K562 (cell line): Measurements from ENCODE around the gene SDCCAG8. TPM values are rescaled to one million over a fixed set of nuclear protein-coding genes. Genes with fewer than 3 reads are reported as not detected.

Experiments used
- AFF1 ChIP-seq, 2 experiments: fragments of 450-650 bp; IDR thresholded peaks; 2 replicates each; pipeline ENCODE4 v1.6.1; 2018; ENCODE audit warnings: mild to moderate bottlenecking in 2 of 2, low read depth in 1 of 2; ENCODE audit not compliant: partially characterized antibody in 2 of 2
- CC2D1A ChIP-seq: fragments of 450-650 bp; IDR thresholded peaks from 2 replicates; pipeline ENCODE4 v1.6.1; 2017; ENCODE audit warnings: mild to moderate bottlenecking
- EHMT2 ChIP-seq: fragments of 450-650 bp; IDR thresholded peaks from 2 replicates; pipeline ENCODE4 v1.6.1; 2018; ENCODE audit warnings: antibody characterized with exemption
- LEF1 ChIP-seq: fragments of 450-650 bp; IDR thresholded peaks from 2 replicates; pipeline ENCODE4 v1.6.1; 2016; ENCODE audit warnings: mild to moderate bottlenecking
- NBN ChIP-seq: fragments of 450-650 bp; IDR thresholded peaks from 2 replicates; pipeline ENCODE4 v1.6.1; 2016; ENCODE audit warnings: low read depth, mild to moderate bottlenecking
- NEUROD1 ChIP-seq: fragments of 150-350 bp; IDR thresholded peaks from 2 replicates; pipeline ENCODE4 v1.6.1; 2014; ENCODE audit warnings: borderline replicate concordance, low read length, low read depth; ENCODE audit not compliant: partially characterized antibody
- NFATC3 ChIP-seq: fragments of 450-650 bp; IDR thresholded peaks from 2 replicates; pipeline ENCODE4 v1.6.1; 2017; ENCODE audit warnings: mild to moderate bottlenecking
- PHTF2 ChIP-seq: fragments of 250-450 bp; sonication (Bioruptor Pico); IDR thresholded peaks from 2 replicates; pipeline ENCODE4 v1.5.0; 2021; ENCODE audit warnings: mild to moderate bottlenecking
- SIRT6 ChIP-seq: IDR thresholded peaks from one replicate; pipeline ENCODE4 v1.6.1; 2012; ENCODE audit warnings: low read depth, mild to moderate bottlenecking, control low read depth, inconsistent platforms, low read length, moderate library complexity
- SMARCA4 ChIP-seq: fragments of 450-650 bp; IDR thresholded peaks from 2 replicates; pipeline ENCODE4 v1.6.1; 2016
- TEAD4 ChIP-seq, 2 experiments: sonication (generic) in 1 of 2; formaldehyde crosslinking in 1 of 2; IDR thresholded peaks; 2 replicates each; pipeline versions ENCODE4 v1.6.1 to v1.8.0; 2012 to 2022; ENCODE audit warnings: borderline replicate concordance in 1 of 2, inconsistent platforms in 1 of 2, low read length in 1 of 2, mild to moderate bottlenecking in 1 of 2, missing genetic modification reagents in 1 of 2
- ZNF764 ChIP-seq: fragments of 250-450 bp; sonication (Bioruptor Pico); IDR thresholded peaks from 2 replicates; pipeline ENCODE4 v1.4.0; 2020; ENCODE audit warnings: low read depth, mild to moderate bottlenecking, moderate library complexity
- polyA plus RNA-seq, 8 experiments: library from polyadenylated mRNA; depleted of rRNA in 4 of 8; stranded (reverse) in 5 of 8; unstranded in 3 of 8; fragments of >200 nt; fragmentation: Nextera tagmentation in 2 of 8; fragmentation: Illumina TruSeq in 1 of 8; extraction: Ambion mirVana in 2 of 8; extraction: Trizol in 1 of 8; gene quantifications; 2 replicates each; pipeline versions ENCODE4 v1.2.1 to v1.2.3, GENCODE V29; 2011 to 2014; ENCODE audit warnings: inconsistent platforms in 1 of 8, missing spikeins in 1 of 8
- total RNA-seq, 7 experiments: library from RNA; depleted of rRNA in 6 of 7; stranded (reverse); fragments of >200 nt in 6 of 7; fragmentation: Illumina TruSeq in 2 of 7; extraction: Trizol in 2 of 7; gene quantifications; 2 replicates each; pipeline versions ENCODE4 v1.2.1 to v1.2.3, GENCODE V29; 2011 to 2021; ENCODE audit warnings: low replicate concordance in 1 of 7
- TF ChIP-seq, protein P1 (sequence below): fragments of 450-650 bp; IDR thresholded peaks from 2 replicates; pipeline ENCODE4 v1.6.1; 2016; ENCODE audit warnings: mild to moderate bottlenecking
- TF ChIP-seq, protein P2 (sequence below), 2 experiments: fragments of 450-650 bp in 1 of 2; sonication (generic) in 1 of 2; formaldehyde crosslinking in 1 of 2; IDR thresholded peaks in 1 of 2; conservative IDR thresholded peaks in 1 of 2; 2 replicates each; pipeline versions ENCODE4 v1.6.1 to v1.8.1; 2016 to 2023; ENCODE audit warnings: mild to moderate bottlenecking in 2 of 2, moderate library complexity in 2 of 2, inconsistent platforms in 1 of 2, missing genetic modification reagents in 1 of 2
- TF ChIP-seq, protein P3 (sequence below): fragments of 450-650 bp; IDR thresholded peaks from 2 replicates; pipeline ENCODE4 v1.6.1; 2016; ENCODE audit warnings: low read depth, mild to moderate bottlenecking, moderate library complexity
- TF ChIP-seq, protein P4 (sequence below), 2 experiments: IDR thresholded peaks in 1 of 2; conservative IDR thresholded peaks in 1 of 2; 2 replicates each; pipeline ENCODE4 v1.6.1; 2016; ENCODE audit warnings: low read depth in 2 of 2, mild to moderate bottlenecking in 1 of 2, missing compliant biosample characterization in 1 of 2, missing genetic modification characterization in 1 of 2, moderate library complexity in 1 of 2

SDCCAG8 gene
- total and polyA plus RNA-seq, 9 of the 15 experiments (the other 6 are each of a cell fraction or from before 2014, with no cell fraction given) = 17.9 to 36.7 (median 25.4) TPM

GRCh38 chr1:243230914-243231313 lies 24.9 kb upstream of the SDCCAG8 start (continued):
- TF ChIP-seq PHTF2 (CRISPR knock-in tag) (no peak), NFATC3 (0 out of 2 replicates have a peak, but pooled peaks have one; percentile 57), CC2D1A (peak; percentile 67; the same call in 1 of the 2 replicates), LEF1 (peak; percentile 51), NEUROD1 (no peak), TEAD4 (IDR thresholded peaks at IDR 0.05; ENCODE audit: low read length) (peak; percentile 11; the same call in 1 of the 2 replicates), TEAD4 (CRISPR knock-in tag; IDR thresholded peaks at IDR 0.05; ENCODE audit: borderline replicate concordance) (no peak), EHMT2 (peak; percentile 71), NBN (peak; percentile 80; the same call in 1 of the 2 replicates), ZNF764 (CRISPR knock-in tag) (no peak), SMARCA4 (no peak), SIRT6 (no peak), AFF1 (IDR thresholded peaks at IDR 0.05; ENCODE audit: low read depth in 1 of 2, partially characterized antibody in 2 of 2) (peak in 1 of 2 experiments; percentile 61)
- TF ChIP-seq, protein P1, sequence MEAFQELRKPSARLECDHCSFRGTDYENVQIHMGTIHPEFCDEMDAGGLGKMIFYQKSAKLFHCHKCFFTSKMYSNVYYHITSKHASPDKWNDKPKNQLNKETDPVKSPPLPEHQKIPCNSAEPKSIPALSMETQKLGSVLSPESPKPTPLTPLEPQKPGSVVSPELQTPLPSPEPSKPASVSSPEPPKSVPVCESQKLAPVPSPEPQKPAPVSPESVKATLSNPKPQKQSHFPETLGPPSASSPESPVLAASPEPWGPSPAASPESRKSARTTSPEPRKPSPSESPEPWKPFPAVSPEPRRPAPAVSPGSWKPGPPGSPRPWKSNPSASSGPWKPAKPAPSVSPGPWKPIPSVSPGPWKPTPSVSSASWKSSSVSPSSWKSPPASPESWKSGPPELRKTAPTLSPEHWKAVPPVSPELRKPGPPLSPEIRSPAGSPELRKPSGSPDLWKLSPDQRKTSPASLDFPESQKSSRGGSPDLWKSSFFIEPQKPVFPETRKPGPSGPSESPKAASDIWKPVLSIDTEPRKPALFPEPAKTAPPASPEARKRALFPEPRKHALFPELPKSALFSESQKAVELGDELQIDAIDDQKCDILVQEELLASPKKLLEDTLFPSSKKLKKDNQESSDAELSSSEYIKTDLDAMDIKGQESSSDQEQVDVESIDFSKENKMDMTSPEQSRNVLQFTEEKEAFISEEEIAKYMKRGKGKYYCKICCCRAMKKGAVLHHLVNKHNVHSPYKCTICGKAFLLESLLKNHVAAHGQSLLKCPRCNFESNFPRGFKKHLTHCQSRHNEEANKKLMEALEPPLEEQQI = peak; percentile 86
- TF ChIP-seq, protein P2, sequence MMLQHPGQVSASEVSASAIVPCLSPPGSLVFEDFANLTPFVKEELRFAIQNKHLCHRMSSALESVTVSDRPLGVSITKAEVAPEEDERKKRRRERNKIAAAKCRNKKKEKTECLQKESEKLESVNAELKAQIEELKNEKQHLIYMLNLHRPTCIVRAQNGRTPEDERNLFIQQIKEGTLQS (IDR thresholded peaks at IDR 0.05) = peak; percentile 39
- TF ChIP-seq, protein P2 (CRISPR knock-in tag; conservative IDR thresholded peaks at IDR 0.05) = no peak
- TF ChIP-seq, protein P3, sequence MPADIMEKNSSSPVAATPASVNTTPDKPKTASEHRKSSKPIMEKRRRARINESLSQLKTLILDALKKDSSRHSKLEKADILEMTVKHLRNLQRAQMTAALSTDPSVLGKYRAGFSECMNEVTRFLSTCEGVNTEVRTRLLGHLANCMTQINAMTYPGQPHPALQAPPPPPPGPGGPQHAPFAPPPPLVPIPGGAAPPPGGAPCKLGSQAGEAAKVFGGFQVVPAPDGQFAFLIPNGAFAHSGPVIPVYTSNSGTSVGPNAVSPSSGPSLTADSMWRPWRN = no peak
- TF ChIP-seq, protein P4, sequence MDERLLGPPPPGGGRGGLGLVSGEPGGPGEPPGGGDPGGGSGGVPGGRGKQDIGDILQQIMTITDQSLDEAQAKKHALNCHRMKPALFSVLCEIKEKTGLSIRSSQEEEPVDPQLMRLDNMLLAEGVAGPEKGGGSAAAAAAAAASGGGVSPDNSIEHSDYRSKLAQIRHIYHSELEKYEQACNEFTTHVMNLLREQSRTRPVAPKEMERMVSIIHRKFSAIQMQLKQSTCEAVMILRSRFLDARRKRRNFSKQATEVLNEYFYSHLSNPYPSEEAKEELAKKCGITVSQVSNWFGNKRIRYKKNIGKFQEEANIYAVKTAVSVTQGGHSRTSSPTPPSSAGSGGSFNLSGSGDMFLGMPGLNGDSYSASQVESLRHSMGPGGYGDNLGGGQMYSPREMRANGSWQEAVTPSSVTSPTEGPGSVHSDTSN (CRISPR knock-in tag; IDR thresholded peaks at IDR 0.05; ENCODE audit: low read depth) = 0 out of 2 replicates have a peak, but pooled peaks have one; percentile 30
- TF ChIP-seq, protein P4 (tag; conservative IDR thresholded peaks at IDR 0.05; ENCODE audit: low read depth) = peak; percentile 89
